H1 (cell line): ENCODE results near the gene AKAP7. TPM values are rescaled to one million over a fixed set of nuclear protein-coding genes. Genes with fewer than 3 reads are reported as not detected.

Experiments used
- KDM4A ChIP-seq: IDR thresholded peaks from one replicate; pipeline ENCODE4 v1.7.1; 2012; ENCODE audit warnings: low read depth, mild to moderate bottlenecking, moderate library complexity, low read length, inconsistent platforms; ENCODE audit not compliant: severe bottlenecking
- POU5F1 ChIP-seq: IDR thresholded peaks from 2 replicates; pipeline ENCODE4 v1.6.1; 2011; ENCODE audit warnings: low read depth, mild to moderate bottlenecking, low read length, moderate library complexity
- RNF2 ChIP-seq: fragments of 200-900, 300-1000 bp; sonication (generic); IDR thresholded peaks from 2 replicates; pipeline ENCODE4 v1.7.1; 2016; ENCODE audit warnings: borderline replicate concordance, low read depth, mild to moderate bottlenecking, antibody characterized with exemption, low read length; ENCODE audit not compliant: poor library complexity, severe bottlenecking; ENCODE audit errors: missing control alignments
- SIX5 ChIP-seq: IDR thresholded peaks from 2 replicates; pipeline ENCODE4 v1.6.1; 2011; ENCODE audit warnings: mild to moderate bottlenecking, low read depth, low read length
- SP2 ChIP-seq: IDR thresholded peaks from 2 replicates; pipeline ENCODE4 v1.6.1; 2012; ENCODE audit warnings: mild to moderate bottlenecking, low read length, inconsistent platforms
- polyA plus RNA-seq, 7 experiments: library from polyadenylated mRNA; depleted of rRNA in 3 of 7; stranded (reverse) in 5 of 7; unstranded in 2 of 7; fragments of >200 nt in 5 of 7; fragments of 200-250 nt in 2 of 7; gene quantifications; 1 replicate in 5 of 7; 2 replicates in 1 of 7; 4 replicates in 1 of 7; pipeline versions ENCODE4 v1.2.1 to v1.2.3, GENCODE V29; 2011 to 2013; ENCODE audit warnings: missing spikeins in 2 of 7, mixed read lengths in 2 of 7
- total RNA-seq: library from RNA; stranded (reverse); fragmentation: NEBNext Ultra II Directional; extraction: Animal tissue kit (Norgen Biotek cat#: 25700); gene quantifications from 2 replicates; pipeline ENCODE4 v1.2.1, GENCODE V29; 2021

Gene AKAP7
- total and polyA plus RNA-seq, 2 of the 8 experiments (the other 6 are each of a cell fraction or from before 2014, with no cell fraction given) = 4.7 to 16.9 TPM

DNA sequence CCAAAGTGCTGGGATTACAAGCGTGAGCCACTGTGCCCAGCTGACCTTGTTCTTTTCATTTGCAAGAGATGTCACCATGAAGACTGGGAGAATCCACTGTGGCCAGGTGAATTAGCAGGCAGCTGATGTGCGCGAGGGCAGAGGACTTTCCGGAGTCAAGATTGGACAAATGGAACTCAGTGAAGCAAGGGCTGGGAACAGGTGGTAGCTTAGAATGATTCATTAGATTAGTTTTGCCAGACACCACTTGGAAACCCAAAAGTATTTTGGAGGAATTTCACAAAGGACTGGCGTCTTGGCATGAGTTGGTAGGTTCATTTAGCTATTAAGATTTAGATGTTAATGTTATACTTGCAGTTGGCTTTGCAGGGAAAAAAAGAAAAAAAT is 4.7 kb upstream of the AKAP7 start (continued):
- TF ChIP-seq SP2 = no peak
- no peak for TF ChIP-seq SIX5
- TF ChIP-seq KDM4A = no peak
- TF ChIP-seq RNF2 = no peak
- TF ChIP-seq POU5F1 = no peak
